Measurements from ENCODE around the gene GPS1.

GRCh38 chr17:82105882-82106687 lies 54.4 kb downstream of the GPS1 start:
- TF ChIP-seq CTCF (IDR thresholded peaks at IDR 0.05; ENCODE audit: insufficient read depth, low read length, poor library complexity, severe bottlenecking) = peak; percentile 45
- no peak for TF ChIP-seq EZH2phosphoT487 (conservative IDR thresholded peaks at IDR 0.05; ENCODE audit: low read length)
